Erythroblast (primary cell): Measurements from ENCODE around the gene RPS19.
"Not testable (repeated sequence)": the region's sequence is repeated elsewhere in the genome, so short reads cannot be mapped to it uniquely, and the experiment has no call there.

ENCODE experiments used
- DNase-seq, 2 experiments: peaks; one replicate each; lab custom pipeline; 2025; lab: John Stamatoyannopoulos, UW
- GATA1 ChIP-seq: IDR thresholded peaks from 2 replicates; pipeline ENCODE4 v1.6.1; 2011; ENCODE audit warnings: low read depth, mild to moderate bottlenecking, control low read depth, low read length, moderate library complexity
- POLR2A ChIP-seq: IDR thresholded peaks from 2 replicates; pipeline ENCODE4 v1.6.1; 2011; ENCODE audit warnings: mild to moderate bottlenecking, low read length

RPS19 gene

DNA sequence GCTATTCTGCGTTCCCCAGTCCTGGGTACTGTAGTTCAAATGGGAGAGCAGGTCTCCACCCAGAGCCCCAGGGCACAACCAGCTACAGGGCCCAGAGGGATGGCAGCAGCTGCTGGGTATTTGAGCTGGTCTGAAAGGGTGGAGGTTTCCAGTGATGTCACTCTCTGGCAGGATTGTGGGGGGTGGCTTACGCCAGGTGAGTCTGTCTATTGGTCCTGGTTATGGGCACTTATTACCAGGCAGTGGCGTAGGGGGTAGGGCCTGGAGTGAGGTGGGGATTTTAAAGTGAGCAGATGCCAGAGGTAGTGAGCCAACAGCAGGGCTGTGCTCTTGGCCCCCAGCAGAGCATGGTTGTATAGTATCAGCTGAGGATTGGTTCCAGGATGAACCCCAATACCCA is 6.2 kb downstream of the RPS19 start:
- TF ChIP-seq GATA1: no peak
- TF ChIP-seq POLR2A: no peak
- DNase-seq: no peak

- no peak for DNase-seq
Observed at GRCh38 chr19:41868120-41868988, 8.3 kb downstream of the RPS19 start.

GRCh38 chr19:41868989-41869300 is 8.9 kb downstream of the RPS19 start:
- no peak for TF ChIP-seq POLR2A
- no peak for DNase-seq

More at GRCh38 chr19:41868120-41868988, 8.3 kb downstream of the RPS19 start:
- no peak for TF ChIP-seq POLR2A
- TF ChIP-seq GATA1: no peak

DNA sequence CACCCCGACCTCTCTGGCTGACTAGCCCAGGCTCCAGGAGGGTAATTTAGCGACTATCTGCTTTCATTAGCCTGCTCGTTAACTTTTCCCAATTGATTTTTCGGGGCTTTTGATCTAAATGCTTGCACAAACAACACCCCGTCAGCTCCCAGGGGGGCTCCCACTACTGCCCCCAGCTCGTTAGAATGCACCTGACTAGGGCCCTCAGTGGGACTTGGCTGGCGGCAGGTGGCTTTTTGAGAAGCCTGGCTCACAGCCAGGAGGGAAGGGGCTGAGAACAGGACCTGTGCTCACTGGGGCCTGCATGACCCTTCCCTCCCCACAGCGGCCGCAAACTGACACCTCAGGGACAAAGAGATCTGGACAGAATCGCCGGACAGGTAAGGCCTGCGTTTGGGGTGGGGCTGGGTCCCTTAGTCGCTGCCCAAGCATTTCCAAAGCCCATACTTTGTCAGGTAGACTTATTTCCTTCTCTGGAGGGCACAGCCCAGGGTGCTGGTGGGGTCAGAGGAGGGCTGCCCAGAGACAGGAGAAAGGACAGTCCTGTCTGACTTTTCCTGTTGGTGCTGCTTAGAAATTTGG is 9.4 kb downstream of the RPS19 start:
- no peak for DNase-seq
- TF ChIP-seq GATA1: no peak
- no peak for TF ChIP-seq POLR2A

DNA sequence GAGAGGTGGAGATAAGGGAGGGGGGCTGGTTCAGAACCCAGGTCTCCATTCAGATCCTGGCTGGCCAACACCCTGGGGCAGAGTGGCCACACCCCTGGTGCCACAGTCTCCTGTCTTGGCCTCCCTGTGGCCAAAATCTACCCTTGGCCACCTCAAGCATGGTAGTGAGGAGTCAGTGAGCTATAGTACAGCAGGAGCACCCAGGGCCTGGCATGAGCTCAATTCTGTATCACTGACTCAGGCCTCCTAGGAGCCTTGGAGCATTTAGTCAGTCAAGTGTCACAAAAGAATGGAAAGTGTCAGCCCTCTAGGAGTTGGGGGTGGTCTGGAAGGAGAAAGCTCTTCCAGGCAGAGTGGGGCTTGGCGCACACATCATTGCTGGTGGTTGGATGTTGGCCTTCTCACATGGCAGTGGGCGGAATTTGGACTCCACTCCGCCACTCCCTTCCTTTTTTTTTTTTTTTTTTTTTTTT is 10.4 kb downstream of the RPS19 start:
- TF ChIP-seq GATA1: no peak
- TF ChIP-seq POLR2A: no peak
- peak in 1 of 2 experiments; percentile 38 for DNase-seq

DNA sequence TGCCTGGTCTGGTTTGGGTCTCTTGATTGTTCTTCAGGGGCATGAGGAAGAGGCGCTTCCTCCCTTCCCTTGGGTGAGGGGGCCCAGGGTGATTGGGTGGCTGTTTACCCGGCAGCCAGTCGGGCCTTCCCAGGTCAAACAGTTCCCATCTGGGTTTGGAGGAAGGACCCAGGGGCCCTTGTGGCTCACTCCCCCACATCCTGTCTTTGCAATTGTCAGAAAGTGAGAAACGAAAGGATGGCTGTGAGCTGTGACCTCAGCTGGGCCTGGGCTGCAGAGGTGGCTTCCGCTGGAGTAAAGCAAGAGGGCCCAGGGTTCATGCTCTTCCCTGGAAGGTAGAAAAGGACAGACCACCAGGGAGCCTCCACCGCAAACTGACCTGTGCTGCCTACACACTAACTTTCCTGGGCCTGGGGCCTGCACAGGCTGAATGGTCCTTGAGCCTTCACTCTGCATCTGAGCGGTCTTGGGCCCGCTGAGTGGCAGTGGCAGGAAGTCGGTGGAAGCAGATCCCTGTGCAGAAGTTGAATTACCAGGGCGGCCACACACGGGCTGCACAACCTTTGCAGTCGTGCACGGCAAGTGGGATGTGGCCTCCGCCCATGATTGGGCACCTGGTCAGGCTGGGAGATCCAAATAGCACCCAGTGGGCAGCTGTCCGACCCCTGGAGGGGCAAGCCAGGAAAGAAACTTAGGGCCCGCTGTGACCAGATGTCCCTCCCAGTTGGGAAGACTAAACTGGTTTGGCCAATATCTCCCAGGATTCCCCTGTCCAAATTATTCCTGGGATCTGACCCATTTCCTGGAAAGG is 11.7 kb downstream of the RPS19 start:
- TF ChIP-seq GATA1 (no peak), POLR2A (peak; percentile 32)
- DNase-seq: no peak

DNA sequence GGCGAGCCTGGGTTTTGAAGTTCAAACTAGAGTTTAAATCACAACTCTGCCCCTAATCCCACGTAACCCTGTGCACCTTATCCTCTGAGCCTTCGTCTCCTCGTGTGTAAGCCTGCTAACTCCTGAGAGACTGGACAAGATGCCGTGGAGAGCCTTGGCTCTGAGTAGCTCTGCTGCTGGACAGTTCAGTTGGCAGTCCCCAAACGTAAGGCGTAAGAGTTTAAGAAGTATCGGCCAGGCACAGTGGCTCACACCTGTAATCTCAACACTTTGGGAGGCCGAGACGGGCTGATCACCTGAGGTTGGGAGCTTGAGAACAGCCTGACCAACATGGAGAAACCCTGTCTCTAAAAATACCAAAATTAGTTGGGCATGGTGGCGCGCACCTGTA is 12.3 kb downstream of the RPS19 start:
- DNase-seq: no peak
- TF ChIP-seq GATA1: no peak
- no peak for TF ChIP-seq POLR2A

DNA sequence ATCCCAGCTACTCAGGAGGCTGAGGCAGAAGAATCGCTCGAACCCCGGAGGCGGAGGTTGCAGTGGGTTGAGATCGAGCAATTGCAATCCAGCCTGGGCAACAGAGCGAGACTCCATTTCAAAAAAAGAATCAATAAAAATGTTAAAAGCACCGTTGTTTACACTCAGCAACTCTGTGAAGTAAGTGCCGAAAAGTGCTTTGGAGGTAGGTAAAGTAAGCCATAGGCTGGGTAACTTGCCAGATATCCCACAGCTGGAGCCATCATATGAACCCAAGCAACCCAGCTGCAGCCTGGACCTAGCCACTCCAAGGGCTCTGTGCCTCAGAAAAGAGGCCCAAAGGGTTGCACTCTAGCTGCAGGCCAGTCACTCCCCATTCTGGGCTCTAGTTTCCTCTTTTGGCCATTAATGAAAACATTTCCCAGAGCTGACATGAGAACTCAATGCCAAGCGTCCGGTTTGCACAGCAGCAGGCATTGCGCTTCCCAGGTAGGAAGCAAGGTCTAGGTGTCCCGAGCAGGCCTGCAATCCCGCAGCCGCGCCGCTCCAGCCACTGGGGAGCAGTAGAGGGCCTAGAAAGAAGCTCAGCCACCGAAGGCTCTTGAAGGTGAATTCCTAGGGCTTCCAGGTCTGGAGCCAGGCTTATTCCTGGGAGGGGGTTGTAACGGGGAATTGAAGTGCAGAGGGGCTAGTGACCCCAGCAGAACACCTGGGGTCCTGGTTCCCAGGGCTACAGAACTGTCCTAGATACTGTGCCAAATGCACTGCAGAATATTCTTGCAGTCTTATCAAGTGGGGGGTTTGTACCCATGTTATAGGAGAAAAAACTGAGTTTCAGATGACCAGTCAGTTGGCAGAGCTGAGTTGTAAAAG is 13.0 kb downstream of the RPS19 start:
- TF ChIP-seq POLR2A: peak; percentile 56
- no peak for TF ChIP-seq GATA1
- peak; percentile 56 to 58 for DNase-seq

- not testable (repeated sequence) for DNase-seq
Observed at GRCh38 chr19:41875973-41876372, 15.9 kb downstream of the RPS19 start.

DNA sequence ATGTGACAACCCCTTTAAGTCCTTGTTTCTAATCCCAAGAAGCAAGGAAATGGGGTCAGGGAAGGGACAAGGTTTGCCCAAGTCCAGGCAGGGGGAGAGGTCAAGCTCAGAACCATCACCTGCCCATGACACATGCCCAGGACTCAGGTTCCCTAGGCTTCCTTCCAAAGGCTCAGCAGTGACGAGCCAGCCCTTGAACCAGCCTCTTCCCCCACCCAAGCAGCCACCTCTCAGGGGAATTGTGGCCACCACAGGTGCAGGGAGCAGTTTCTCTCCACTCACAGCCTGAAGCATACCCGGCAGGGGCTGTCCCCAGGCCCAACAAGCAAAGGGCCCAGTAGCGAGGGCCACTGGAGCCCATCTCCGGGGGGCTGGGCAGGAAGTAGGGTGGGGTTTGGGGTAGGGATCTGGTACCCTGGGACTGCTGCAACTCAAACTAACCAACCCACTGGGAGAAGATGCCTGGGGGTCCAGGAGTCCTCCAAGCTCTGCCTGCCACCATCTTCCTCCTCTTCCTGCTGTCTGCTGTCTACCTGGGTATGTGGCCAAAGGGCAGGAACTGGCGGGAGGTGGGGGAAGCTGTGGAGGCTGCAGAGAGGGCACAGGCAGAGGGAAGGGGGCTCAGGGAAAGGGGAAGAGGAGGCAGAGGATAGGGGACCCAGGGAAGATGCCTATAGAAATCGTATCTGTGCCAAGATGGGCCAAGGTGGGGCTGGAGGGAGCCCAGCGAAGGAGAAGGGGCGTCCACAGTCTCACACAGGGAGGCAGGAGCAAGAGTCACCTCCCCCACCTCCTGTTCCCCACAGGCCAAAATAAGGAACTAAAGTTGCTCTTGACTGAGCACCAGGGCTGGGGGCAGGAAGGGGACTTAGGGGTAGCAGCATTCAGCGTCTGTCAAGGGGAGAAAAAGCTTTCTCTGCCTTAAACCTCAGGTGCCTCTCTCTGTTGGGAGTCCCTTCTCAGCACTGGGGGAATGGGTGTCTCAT is 17.1 kb downstream of the RPS19 start, which contains the start of gene CD79A:
TSS of gene CD79A (plus strand) at position 433 of the 986 bp plus-strand sequence. CDS start at position 459, 26 bp downstream.
- DNase-seq: no peak
- TF ChIP-seq GATA1: no peak

DNA sequence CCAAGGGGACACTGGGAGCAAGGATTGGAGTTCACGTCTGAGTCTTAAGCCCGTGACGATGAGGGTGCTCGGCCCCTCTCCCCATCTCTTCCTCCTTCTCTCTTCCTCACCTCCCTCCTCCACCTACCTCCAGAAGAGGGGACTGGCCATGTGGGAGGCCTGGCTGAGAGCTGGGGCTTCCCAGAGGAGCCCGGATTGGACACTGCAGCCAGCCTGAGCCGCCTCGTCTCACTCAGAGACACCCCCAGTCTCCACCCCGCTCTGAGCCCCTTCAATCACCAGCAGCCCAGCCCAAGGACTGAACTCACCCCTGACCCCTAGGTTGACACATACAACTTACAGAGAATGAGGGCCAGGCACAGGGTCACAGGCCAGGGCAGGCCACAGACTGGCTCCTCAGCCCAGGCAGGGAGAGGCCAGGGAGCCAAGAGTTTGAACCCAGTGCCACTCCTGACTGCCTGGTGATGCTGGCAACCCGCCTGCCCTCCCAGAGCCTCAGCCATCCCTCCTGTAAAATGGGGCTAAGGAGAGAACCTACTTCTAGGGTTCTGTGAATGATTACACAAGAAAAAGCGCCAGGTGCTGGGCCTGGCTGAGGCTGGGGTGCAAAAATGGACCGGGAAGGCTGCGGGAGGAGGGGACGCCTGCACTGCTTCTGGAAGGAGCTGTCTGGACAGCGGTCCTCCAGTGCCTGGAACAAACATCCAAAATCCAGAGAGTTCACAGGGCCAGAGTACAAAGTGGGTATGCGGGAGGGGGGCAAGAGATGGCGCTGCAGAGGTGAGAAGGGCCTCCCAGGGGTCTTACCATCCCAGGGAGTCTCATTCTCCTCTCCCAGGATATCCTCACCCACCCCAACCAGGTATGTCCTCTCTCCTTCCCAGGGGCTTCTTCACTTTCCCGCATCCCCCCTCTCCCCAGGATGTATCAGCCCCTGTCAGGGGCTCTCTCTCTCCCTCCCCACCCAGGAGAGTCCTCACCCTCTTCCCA is 18.2 kb downstream of the RPS19 start:
- no peak for DNase-seq
- TF ChIP-seq GATA1 (no peak), POLR2A (no peak)
